COR-L47 (cell line): ENCODE results near the gene UGT1A10.

Experiments used
- DNase-seq: peaks from one replicate; lab custom pipeline; 2025; lab: John Stamatoyannopoulos, UW

The UGT1A10 gene

GRCh38 chr2:233773854-233774253 lies 137.6 kb downstream of the UGT1A10 start:
- no peak for DNase-seq

DNA sequence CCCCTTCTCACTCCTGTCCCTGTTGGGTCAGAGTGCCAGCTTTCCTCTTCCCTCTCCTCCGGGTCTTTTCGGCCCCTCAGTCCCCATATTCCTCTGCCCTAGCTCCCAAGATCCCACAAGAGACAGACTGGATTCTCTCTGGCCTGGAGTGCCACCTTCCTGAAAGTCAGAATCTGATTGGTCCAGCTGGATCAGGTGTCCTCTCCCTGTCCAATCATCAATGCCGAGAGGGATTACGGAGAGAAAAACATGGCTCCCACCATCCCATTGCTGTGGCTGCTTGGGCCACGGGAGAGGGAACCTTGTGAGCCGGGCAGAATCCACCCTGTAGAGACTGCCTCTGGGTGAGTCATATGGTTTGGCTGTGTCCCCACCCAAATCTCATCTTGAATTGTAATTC lies 139.2 kb downstream of the UGT1A10 start:
- DNase-seq: no peak

- DNase-seq: no peak
Observed at GRCh38 chr2:233778030-233778429, 141.8 kb downstream of the UGT1A10 start, which contains the start of gene MROH2A. TSS of gene MROH2A (plus strand) at chr2:233778330. CDS start at chr2:233779359, 1,029 bp downstream.

DNA sequence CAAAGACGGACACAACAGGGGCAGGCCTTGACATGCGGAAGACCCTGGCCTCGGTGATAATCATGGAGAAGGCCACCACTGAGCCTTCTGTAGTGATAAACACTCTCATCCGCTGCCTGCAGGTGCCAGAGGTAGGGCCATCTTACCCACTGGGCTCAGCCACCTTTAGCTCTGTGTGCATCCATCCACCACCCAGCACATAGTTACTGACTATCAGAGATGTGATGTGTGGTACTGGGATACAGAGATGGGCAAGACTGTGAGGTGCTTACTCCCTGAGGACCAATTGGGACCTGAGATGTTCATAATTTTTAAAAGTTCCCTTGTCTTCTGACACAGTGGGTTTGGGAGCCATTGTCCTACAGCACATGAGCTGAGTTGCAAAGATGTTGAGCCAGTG lies 143.5 kb downstream of the UGT1A10 start:
- no peak for DNase-seq

GRCh38 chr2:233780771-233781170 lies 144.5 kb downstream of the UGT1A10 start:
- DNase-seq: no peak

DNA sequence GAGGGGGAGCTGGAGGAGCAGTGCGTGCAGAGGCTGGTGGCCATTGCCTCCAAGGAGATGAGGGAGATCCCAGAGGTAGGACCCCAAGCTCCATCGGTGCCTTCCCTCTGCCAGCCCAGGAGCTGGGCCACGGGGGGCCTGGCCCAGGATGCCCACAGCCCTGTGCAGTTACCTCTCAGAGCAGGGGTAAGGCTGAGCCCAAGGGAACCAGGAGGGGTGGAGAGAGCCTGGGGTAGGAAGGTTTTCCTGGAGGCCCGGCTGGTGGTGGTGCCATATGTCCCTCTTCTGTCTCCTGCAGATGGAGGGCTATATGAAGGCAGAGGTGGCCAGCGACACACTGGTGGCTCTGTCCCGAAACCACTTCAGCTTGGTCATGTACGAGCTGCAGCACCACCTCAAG lies 153.3 kb downstream of the UGT1A10 start:
- DNase-seq: no peak

DNA sequence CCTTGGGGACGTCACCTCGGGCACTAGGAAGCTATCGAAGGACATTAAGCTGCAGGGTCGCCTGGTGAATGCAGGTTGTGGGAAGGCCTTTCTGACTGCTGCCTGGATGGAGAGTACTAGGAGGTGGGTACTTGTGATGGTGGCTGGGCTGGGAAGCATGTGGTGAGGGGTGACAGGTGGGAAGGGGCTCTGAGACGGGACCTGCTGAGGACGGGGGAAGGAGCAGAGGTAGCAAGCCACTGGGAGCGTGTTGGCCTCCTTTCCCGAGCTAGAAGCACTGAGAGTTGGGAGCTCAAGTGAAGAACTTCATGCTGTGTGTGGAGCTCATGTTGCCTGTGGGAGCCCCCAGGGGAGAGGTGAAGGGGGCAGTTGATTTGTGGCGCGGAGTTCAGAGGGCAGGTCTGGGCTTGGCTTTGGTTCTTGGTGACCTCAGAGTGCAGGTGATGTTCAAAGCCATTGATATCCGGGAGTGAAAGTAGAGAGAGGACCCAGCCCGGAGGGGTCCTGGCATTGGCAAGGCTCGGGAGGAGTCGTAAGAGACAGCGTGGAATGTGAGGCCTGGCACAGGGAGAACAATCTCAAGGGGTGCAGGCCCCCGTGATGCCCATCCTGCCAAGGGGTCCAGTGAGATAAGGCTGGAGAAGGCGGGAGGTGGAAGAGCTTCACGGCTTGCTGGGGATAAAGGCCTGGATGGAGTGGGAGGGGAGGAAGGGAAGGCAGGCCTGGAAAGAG lies 155.1 kb downstream of the UGT1A10 start:
- DNase-seq: no peak

- no peak for DNase-seq
Observed at GRCh38 chr2:233791883-233792329, 155.7 kb downstream of the UGT1A10 start.

DNA sequence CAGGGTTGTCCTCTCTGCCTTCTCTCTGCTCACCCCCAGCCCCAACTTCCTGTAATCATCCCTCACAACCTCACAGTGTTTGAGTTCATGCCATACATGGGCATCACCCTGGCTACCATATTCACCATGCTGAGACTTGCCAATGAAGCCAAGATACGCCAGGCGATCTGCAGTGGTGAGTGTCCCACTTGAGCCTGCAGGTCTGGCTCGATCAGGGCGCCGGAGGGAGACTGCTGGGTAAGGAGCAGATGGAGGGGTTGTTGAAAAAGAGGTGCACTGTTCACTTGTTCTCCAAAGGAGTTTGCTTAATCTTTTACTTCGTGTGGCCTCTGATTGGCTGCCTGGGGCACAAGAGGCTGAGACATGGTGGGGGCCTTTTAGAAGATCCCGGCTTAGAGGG lies 156.5 kb downstream of the UGT1A10 start:
- DNase-seq: no peak

DNA sequence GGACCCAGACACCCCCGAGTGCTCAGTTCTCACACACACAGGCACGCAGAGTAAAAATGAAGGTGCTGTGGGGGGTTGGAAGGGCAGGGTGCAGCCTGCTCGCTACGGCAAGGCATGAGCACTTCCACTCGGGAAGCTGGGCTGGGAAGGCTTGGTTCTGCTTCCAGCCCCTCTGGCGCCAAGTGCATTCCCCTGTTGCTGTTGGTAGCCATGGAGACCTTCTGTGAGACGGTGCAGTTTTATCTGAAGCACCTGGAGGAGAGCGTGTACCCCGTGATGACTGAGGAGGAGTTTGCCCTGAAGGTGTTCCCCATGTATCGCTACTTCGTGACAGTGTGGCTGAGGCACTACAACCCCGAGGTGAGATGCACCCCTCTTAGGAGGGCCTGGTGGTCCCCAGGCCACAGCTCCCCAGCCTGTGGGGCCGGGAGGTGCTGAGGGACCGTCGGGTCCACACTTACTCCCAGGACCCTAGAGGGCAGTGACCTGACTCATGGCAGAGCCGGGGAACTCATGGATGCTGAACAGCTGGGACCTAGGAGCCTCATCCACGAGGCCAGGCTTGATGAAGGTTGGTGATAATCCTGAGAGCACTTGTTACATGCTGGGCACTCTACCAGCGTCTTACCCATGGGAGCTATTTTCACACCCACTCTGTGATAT lies 157.3 kb downstream of the UGT1A10 start:
- DNase-seq: no peak

GRCh38 chr2:233794128-233794658 lies 157.9 kb downstream of the UGT1A10 start:
- no peak for DNase-seq

GRCh38 chr2:233795735-233796171 lies 159.5 kb downstream of the UGT1A10 start:
- DNase-seq: no peak

- no peak for DNase-seq
Observed at GRCh38 chr2:233796254-233796653, 160.0 kb downstream of the UGT1A10 start.

- no peak for DNase-seq
Observed at GRCh38 chr2:233798335-233799086, 162.3 kb downstream of the UGT1A10 start.

- no peak for DNase-seq
Observed at GRCh38 chr2:233799087-233799665, 162.9 kb downstream of the UGT1A10 start.

DNA sequence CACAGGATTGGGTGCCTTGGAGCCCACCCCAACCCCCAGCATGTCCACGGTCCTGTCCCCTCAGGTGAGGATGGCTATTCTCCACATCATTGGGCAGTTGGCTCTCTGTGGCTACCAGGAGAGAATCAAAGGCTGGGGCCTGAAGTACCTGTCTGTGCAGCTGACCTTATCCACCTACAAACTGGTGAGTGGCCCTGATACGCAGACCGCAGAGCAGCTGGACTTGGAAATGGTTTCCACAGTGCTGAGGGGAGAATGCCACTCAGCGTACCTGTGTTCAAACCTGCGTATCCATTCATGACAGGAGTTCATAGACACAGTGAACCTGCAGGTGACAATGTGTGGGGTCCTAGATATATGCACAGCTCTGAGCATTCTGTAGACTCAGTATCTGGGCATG lies 163.5 kb downstream of the UGT1A10 start:
- no peak for DNase-seq

GRCh38 chr2:233800208-233800607 lies 164.0 kb downstream of the UGT1A10 start:
- no peak for DNase-seq

DNA sequence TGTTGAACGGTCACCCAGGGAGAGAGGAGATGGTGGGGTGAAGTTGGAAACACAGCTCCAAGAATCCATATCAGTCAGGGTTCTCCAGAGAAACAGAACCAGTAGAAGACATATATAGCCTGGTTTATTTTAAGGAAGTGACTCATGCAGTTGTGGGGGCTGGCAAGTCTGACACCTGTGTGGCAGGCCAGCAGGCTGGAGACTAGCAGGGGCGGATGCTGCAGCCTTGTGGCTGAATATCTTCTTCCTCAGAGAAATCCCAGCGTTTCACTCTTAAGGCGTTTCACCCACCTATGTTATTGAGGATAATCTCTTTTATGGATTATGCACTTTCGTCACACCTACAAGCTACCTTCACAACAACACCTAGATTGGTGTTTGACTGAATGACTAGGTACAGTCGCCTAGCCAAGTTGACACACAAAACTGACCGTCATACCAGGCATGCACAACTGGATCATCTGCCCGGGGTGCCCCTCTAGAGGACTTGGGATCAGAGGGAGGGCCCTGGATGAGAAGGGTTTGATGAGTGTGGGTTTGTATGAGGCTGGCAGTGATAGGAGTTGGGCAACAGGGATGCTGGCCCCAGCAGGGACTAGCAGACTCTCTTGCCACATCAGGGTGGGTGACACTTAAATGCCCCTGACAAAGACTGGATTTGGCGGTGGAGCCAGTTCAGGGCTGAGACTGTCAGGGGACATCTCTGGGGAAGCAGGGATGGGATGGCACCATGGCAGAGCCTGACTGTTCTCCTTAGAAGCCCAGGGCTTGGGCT lies 165.3 kb downstream of the UGT1A10 start:
- no peak for DNase-seq

- no peak for DNase-seq
Observed at GRCh38 chr2:233802132-233802815, 166.0 kb downstream of the UGT1A10 start.

- no peak for DNase-seq
Observed at GRCh38 chr2:233803292-233803911, 167.2 kb downstream of the UGT1A10 start.
